ENCODE data around the gene ZNF821. TPM values are rescaled to one million over a fixed set of nuclear protein-coding genes. Genes with fewer than 3 reads are reported as not detected.

Gene ZNF821
- total RNA-seq, 1 experiment from 2014 or later, result 4.3 TPM

Other genes starting within 250 kb of the ZNF821 start
- 3.3 and 4.9 TPM in 2 replicates for gene PHLPP2, start 159.5 kb downstream of the ZNF821 start, total RNA-seq (2014; rRNA removed; shearing (Covaris generic); ENCODE audit: low replicate concordance)
- gene AP1G1, start 75.3 kb downstream of the ZNF821 start, total RNA-seq (2014; rRNA removed; shearing (Covaris generic); ENCODE audit: low replicate concordance), result 15.3 and 20.9 TPM in 2 replicates
- 1.2 and 6.5 TPM in 2 replicates for gene ATXN1L, start 38.2 kb downstream of the ZNF821 start, total RNA-seq (2014; rRNA removed; shearing (Covaris generic); ENCODE audit: low replicate concordance)
- 93.5 and 95.1 TPM in 2 replicates for gene IST1, start 11.3 kb upstream of the ZNF821 start, total RNA-seq (2014; rRNA removed; shearing (Covaris generic); ENCODE audit: low replicate concordance)
- not detected in 2 replicates for gene PKD1L3, start 116.2 kb upstream of the ZNF821 start, total RNA-seq (2014; rRNA removed; shearing (Covaris generic); ENCODE audit: low replicate concordance)
- gene DHODH, start 124.6 kb upstream of the ZNF821 start, total RNA-seq (2014; rRNA removed; shearing (Covaris generic); ENCODE audit: low replicate concordance), result 4.5 and 12.8 TPM in 2 replicates
- not detected in 2 replicates for gene HP, start 170.3 kb upstream of the ZNF821 start, total RNA-seq (2014; rRNA removed; shearing (Covaris generic); ENCODE audit: low replicate concordance)
- not detected in 2 replicates for gene HPR, start 179.0 kb upstream of the ZNF821 start, total RNA-seq (2014; rRNA removed; shearing (Covaris generic); ENCODE audit: low replicate concordance)
- gene TXNL4B, start 209.4 kb upstream of the ZNF821 start, total RNA-seq (2014; rRNA removed; shearing (Covaris generic); ENCODE audit: low replicate concordance), result 7.5 and 10.1 TPM in 2 replicates
- 24.3 and 31.3 TPM in 2 replicates for gene DHX38, start 209.7 kb upstream of the ZNF821 start, total RNA-seq (2014; rRNA removed; shearing (Covaris generic); ENCODE audit: low replicate concordance)

All from MG63 (cell line).